Measurements from ENCODE around the gene ACIN1. TPM values are rescaled to one million over a fixed set of nuclear protein-coding genes. Genes with fewer than 3 reads are reported as not detected.

The ACIN1 gene
- total and polyA plus RNA-seq, 2 of the 13 experiments (the other 11 are each of a cell fraction or from before 2014, with no cell fraction given), result 165 to 183 TPM

GRCh38 chr14:23071244-23071920 is 23.6 kb downstream of the ACIN1 start (continued):
- TF ChIP-seq SP1 (IDR thresholded peaks at IDR 0.05) (no peak), SP1 (CRISPR knock-in tag; IDR thresholded peaks at IDR 0.05) (peak; percentile 85), ZNF121 (CRISPR knock-in tag; IDR thresholded peaks at IDR 0.05) (peak; percentile 42; the same call in 1 of the 2 replicates), HMG20A (CRISPR knock-in tag; IDR thresholded peaks at IDR 0.05; ENCODE audit: borderline replicate concordance) (no peak; the same call in 1 of the 2 replicates), MXD3 (CRISPR knock-in tag; IDR thresholded peaks at IDR 0.05) (peak; percentile 48; the same call in 1 of the 2 replicates), ZFP1 (CRISPR knock-in tag; IDR thresholded peaks at IDR 0.05) (peak; percentile 61; the same call in 1 of the 2 replicates), EEA1 (CRISPR knock-in tag; IDR thresholded peaks at IDR 0.05; ENCODE audit: borderline replicate concordance) (no peak; the same call in 1 of the 2 replicates), ZNF552 (CRISPR knock-in tag; IDR thresholded peaks at IDR 0.05; ENCODE audit: borderline replicate concordance) (0 out of 2 replicates have a peak, but pooled peaks have one; percentile 15), ZNF530 (CRISPR knock-in tag; IDR thresholded peaks at IDR 0.05; ENCODE audit: low read depth) (no peak), CEBPG (CRISPR knock-in tag; IDR thresholded peaks at IDR 0.05) (peak; percentile 50; the same call in 1 of the 2 replicates), ZNF549 (CRISPR knock-in tag; IDR thresholded peaks at IDR 0.05) (no peak), ZNF768 (CRISPR knock-in tag; IDR thresholded peaks at IDR 0.05) (peak; percentile 84), RXRB (CRISPR knock-in tag; IDR thresholded peaks at IDR 0.05; ENCODE audit: borderline replicate concordance) (peak; percentile 52; the same call in 1 of the 2 replicates), THAP9 (CRISPR knock-in tag; IDR thresholded peaks at IDR 0.05; ENCODE audit: borderline replicate concordance) (peak; percentile 90; the same call in 1 of the 2 replicates), ZNF891 (CRISPR knock-in tag; IDR thresholded peaks at IDR 0.05) (peak; percentile 93), CREM (IDR thresholded peaks at IDR 0.05) (no peak), CREM (CRISPR knock-in tag; IDR thresholded peaks at IDR 0.05) (no peak), ZNF230 (CRISPR knock-in tag; IDR thresholded peaks at IDR 0.05) (0 out of 2 replicates have a peak, but pooled peaks have one; percentile 30), CCDC6 (CRISPR knock-in tag; IDR thresholded peaks at IDR 0.05) (peak; percentile 94), ZFY (CRISPR knock-in tag; IDR thresholded peaks at IDR 0.05) (peak; percentile 70), ZNF674 (CRISPR knock-in tag; IDR thresholded peaks at IDR 0.05; ENCODE audit: low read depth) (no peak), KLF13 (CRISPR knock-in tag; IDR thresholded peaks at IDR 0.05) (peak; percentile 80; the same call in 1 of the 2 replicates), ZXDC (CRISPR knock-in tag; IDR thresholded peaks at IDR 0.05) (peak; percentile 79; the same call in 1 of the 2 replicates), ETV5 (CRISPR knock-in tag; IDR thresholded peaks at IDR 0.05; ENCODE audit: borderline replicate concordance) (peak; percentile 57; the same call in 1 of the 2 replicates), ZNF790 (CRISPR knock-in tag; IDR thresholded peaks at IDR 0.05; ENCODE audit: borderline replicate concordance) (peak; percentile 41; the same call in 1 of the 2 replicates), RNF2 (conservative IDR thresholded peaks at IDR 0.05; ENCODE audit: low read depth) (no peak), ZNF34 (CRISPR knock-in tag; IDR thresholded peaks at IDR 0.05; ENCODE audit: borderline replicate concordance) (no peak; the same call in 1 of the 2 replicates)

Measured in HepG2 (cell line).